ENCODE data around the gene GPRC5D. TPM values are rescaled to one million over a fixed set of nuclear protein-coding genes. Genes with fewer than 3 reads are reported as not detected.

The GPRC5D gene
- polyA plus RNA-seq, 1 donor from 2014 or later: not detected

DNA sequence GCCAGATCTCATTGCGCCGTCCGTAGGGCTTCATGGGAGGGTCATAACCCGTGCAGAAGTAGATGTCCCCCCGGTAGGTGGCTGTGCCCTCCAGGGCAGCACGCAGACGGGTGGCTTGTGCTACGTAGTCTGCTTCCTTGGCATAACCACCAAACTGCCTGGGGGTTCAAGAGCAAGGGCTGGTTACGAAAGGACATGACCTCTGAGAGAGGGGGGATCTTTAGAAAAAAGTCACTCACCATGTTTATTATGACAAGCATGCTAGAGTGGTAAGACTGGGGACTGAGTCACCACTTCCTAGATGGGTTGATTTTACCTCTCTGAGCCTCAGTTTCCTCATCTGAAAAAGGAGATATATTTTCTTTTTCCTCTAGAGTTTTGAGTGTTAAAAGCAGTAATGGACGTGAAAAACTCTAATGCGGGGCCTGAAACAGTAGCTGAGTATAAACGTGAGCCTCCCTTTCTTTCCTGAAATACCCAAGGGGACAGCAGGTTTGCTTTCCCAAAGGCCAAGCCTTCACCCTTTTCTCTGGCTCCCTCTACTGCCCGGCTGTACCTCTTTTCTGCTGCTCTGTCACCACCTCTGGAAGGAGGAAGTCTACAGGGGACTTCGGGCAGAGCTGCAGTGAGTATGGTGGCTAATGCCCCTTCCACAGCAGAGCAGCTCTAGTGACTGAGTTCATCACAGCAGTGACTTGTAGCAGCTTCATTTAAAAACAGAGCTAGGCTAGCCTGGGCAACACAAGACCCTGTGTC lies 23.5 kb upstream of the GPRC5D start:
- H3K27ac ChIP-seq (ENCODE audit: low read length): no peak overlapping the region
- no peaks in the 10 kb centered on the region for H4K20me1 ChIP-seq (ENCODE audit: insufficient read depth)
- TF ChIP-seq TAF1 (IDR thresholded peaks at IDR 0.05; ENCODE audit: low read depth): no peak
- TF ChIP-seq, protein P1, sequence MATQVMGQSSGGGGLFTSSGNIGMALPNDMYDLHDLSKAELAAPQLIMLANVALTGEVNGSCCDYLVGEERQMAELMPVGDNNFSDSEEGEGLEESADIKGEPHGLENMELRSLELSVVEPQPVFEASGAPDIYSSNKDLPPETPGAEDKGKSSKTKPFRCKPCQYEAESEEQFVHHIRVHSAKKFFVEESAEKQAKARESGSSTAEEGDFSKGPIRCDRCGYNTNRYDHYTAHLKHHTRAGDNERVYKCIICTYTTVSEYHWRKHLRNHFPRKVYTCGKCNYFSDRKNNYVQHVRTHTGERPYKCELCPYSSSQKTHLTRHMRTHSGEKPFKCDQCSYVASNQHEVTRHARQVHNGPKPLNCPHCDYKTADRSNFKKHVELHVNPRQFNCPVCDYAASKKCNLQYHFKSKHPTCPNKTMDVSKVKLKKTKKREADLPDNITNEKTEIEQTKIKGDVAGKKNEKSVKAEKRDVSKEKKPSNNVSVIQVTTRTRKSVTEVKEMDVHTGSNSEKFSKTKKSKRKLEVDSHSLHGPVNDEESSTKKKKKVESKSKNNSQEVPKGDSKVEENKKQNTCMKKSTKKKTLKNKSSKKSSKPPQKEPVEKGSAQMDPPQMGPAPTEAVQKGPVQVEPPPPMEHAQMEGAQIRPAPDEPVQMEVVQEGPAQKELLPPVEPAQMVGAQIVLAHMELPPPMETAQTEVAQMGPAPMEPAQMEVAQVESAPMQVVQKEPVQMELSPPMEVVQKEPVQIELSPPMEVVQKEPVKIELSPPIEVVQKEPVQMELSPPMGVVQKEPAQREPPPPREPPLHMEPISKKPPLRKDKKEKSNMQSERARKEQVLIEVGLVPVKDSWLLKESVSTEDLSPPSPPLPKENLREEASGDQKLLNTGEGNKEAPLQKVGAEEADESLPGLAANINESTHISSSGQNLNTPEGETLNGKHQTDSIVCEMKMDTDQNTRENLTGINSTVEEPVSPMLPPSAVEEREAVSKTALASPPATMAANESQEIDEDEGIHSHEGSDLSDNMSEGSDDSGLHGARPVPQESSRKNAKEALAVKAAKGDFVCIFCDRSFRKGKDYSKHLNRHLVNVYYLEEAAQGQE (IDR thresholded peaks at IDR 0.05; ENCODE audit: borderline replicate concordance): no peak
- TF ChIP-seq EZH2 (IDR thresholded peaks at IDR 0.05; ENCODE audit: borderline replicate concordance, insufficient read depth, low read length, poor library complexity, severe bottlenecking): no peak
- TF ChIP-seq POLR2AphosphoS5 (IDR thresholded peaks at IDR 0.05): no peak
- no peak for TF ChIP-seq MXI1 (conservative IDR thresholded peaks at IDR 0.05; ENCODE audit: poor library complexity, severe bottlenecking)
- no peak for TF ChIP-seq SMC3 (conservative IDR thresholded peaks at IDR 0.05; ENCODE audit: poor library complexity)
- TF ChIP-seq, protein P2, sequence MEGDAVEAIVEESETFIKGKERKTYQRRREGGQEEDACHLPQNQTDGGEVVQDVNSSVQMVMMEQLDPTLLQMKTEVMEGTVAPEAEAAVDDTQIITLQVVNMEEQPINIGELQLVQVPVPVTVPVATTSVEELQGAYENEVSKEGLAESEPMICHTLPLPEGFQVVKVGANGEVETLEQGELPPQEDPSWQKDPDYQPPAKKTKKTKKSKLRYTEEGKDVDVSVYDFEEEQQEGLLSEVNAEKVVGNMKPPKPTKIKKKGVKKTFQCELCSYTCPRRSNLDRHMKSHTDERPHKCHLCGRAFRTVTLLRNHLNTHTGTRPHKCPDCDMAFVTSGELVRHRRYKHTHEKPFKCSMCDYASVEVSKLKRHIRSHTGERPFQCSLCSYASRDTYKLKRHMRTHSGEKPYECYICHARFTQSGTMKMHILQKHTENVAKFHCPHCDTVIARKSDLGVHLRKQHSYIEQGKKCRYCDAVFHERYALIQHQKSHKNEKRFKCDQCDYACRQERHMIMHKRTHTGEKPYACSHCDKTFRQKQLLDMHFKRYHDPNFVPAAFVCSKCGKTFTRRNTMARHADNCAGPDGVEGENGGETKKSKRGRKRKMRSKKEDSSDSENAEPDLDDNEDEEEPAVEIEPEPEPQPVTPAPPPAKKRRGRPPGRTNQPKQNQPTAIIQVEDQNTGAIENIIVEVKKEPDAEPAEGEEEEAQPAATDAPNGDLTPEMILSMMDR (IDR thresholded peaks at IDR 0.05; ENCODE audit: poor library complexity, severe bottlenecking): no peak
- no peak for TF ChIP-seq EP300 (conservative IDR thresholded peaks at IDR 0.05; ENCODE audit: poor library complexity, severe bottlenecking)
- no peaks in the 10 kb centered on the region for H3K27me3 ChIP-seq (ENCODE audit: insufficient read depth, low read depth, low read length)
- H3K4me2 ChIP-seq (ENCODE audit: low read length): no peak overlapping the region
- no peak overlapping the region for H2AFZ ChIP-seq (ENCODE audit: low read depth, low read length)
- no peak overlapping the region for H3K9ac ChIP-seq (ENCODE audit: low read length)
- no peaks in the 10 kb centered on the region for H3F3A ChIP-seq (ENCODE audit: insufficient read depth, low read length, poor library complexity, severe bottlenecking)
- H3K9me3 ChIP-seq (ENCODE audit: low read length): no peaks in the 10 kb centered on the region
- H3K4me3 ChIP-seq (ENCODE audit: low read length): no peak overlapping the region
- no peaks in the 10 kb centered on the region for H3K36me3 ChIP-seq (ENCODE audit: insufficient read depth, low read length)
- no peaks in the 10 kb centered on the region for H3K9me2 ChIP-seq (ENCODE audit: insufficient read depth, low read length)
- H3K79me2 ChIP-seq (replicated peaks; ENCODE audit: insufficient read depth, low read length): no peaks in the 10 kb centered on the region

DNA sequence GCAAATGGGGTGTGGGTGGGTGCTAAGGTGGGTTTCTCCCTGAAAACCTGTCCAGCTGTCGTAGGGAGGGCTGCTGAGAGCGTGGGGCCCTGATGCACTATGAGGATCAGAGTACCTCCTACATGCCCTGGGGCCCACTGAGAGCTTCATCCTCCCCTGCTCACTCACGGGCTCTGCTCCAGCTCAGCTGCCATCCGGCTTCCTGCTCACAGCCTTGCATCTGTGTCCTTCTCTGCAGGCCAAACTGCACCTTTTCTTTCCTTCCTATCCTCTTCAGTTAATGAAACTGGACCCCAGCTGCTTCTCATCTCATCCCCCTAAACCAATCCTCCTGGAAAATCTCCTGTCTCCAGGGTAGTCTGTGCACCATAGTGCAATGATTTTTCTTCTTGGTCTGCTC lies 22.2 kb upstream of the GPRC5D start:
- Histone ChIP-seq H3K79me2 (replicated peaks; ENCODE audit: insufficient read depth, low read length) (no peaks in the 10 kb centered on the region), H3K27ac (ENCODE audit: low read length) (no peak overlapping the region), H3K36me3 (ENCODE audit: insufficient read depth, low read length) (no peaks in the 10 kb centered on the region), H3K9ac (ENCODE audit: low read length) (no peak overlapping the region), H3K27me3 (ENCODE audit: insufficient read depth, low read depth, low read length) (no peaks in the 10 kb centered on the region), H3K9me3 (ENCODE audit: low read length) (no peaks in the 10 kb centered on the region), H3K4me2 (ENCODE audit: low read length) (no peak overlapping the region), H3K9me2 (ENCODE audit: insufficient read depth, low read length) (no peaks in the 10 kb centered on the region), H3K4me3 (ENCODE audit: low read length) (no peak overlapping the region), H2AFZ (ENCODE audit: low read depth, low read length) (no peak overlapping the region), H3F3A (ENCODE audit: insufficient read depth, low read length, poor library complexity, severe bottlenecking) (no peaks in the 10 kb centered on the region), H4K20me1 (ENCODE audit: insufficient read depth) (no peaks in the 10 kb centered on the region)
- TF ChIP-seq SMC3 (conservative IDR thresholded peaks at IDR 0.05; ENCODE audit: poor library complexity) (no peak), EP300 (conservative IDR thresholded peaks at IDR 0.05; ENCODE audit: poor library complexity, severe bottlenecking) (no peak), EZH2 (IDR thresholded peaks at IDR 0.05; ENCODE audit: borderline replicate concordance, insufficient read depth, low read length, poor library complexity, severe bottlenecking) (no peak), MXI1 (conservative IDR thresholded peaks at IDR 0.05; ENCODE audit: poor library complexity, severe bottlenecking) (no peak), TAF1 (IDR thresholded peaks at IDR 0.05; ENCODE audit: low read depth) (no peak), POLR2AphosphoS5 (IDR thresholded peaks at IDR 0.05) (no peak), RAD21 (conservative IDR thresholded peaks at IDR 0.05) (no peak)
- TF ChIP-seq, protein P2 (IDR thresholded peaks at IDR 0.05; ENCODE audit: poor library complexity, severe bottlenecking): no peak
- TF ChIP-seq, protein P1 (IDR thresholded peaks at IDR 0.05; ENCODE audit: borderline replicate concordance): no peak

All from neural cell (in vitro differentiated cells).